Effector CD8-positive, alpha-beta T cell (primary cell): Measurements from ENCODE around the gene PLCB4.
"Not testable (repeated sequence)": the region's sequence is repeated elsewhere in the genome, so short reads cannot be mapped to it uniquely, and the experiment has no call there.

ENCODE experiments used
- DNase-seq: peaks from one replicate; lab custom pipeline; 2025; lab: John Stamatoyannopoulos, UW

The PLCB4 gene

DNA sequence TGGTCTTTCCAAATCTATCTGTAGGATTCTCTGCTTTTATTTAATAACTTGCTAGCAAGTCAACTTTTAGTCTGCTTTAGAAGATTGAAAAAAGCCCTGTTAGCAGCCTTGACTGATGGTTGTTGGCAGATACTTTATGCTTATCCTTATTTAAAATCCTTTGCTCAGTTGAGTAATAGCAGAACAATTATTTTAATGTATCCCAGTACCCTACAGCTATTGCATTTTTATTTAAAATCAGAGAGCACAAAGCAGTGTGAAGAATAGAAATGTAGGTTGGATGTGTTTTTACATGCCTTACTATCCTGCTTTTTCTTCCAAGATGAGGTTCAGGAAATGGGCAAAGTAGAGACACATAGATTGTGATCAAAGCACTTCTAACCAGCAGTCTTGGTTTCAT lies 298.4 kb downstream of the PLCB4 start:
- DNase-seq, result no peak

DNA sequence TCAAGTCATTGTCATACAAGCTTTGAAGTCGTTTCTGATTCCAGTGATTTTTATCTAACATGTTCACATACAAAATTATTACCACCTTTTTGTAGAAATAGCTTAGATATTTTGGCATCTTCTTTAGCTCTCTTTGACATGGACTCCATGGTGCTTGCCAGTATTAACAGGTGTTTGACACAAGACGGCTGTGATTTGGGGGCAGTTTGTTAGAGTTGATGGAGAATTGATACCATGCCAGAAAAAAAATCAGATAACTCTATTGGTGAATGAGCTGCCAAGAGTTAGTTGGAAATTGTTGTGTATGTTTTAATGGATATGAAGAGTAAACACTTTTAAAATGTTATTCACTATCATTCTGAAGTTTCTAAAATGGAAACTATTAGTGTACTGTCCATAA lies 298.9 kb downstream of the PLCB4 start:
- DNase-seq, result no peak

DNA sequence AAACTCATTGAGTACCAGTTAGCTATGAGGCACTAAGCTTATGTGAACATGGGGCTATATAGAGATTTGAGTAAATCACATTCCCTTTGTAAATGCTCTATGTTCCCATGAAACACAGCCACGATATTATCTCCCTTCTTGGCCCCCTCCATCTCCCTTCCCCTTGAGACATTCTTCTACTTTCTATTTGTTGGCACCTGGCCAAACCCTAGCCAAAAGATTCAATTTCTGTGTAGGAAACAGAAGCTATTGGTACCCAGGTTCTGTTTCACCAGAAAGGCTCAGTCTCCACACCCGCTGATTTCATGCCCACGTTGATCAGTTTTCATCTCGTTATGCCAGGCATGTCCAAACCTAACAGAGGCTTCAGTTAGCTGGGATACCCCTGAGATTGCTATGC lies 300.0 kb downstream of the PLCB4 start:
- no peak for DNase-seq

DNA sequence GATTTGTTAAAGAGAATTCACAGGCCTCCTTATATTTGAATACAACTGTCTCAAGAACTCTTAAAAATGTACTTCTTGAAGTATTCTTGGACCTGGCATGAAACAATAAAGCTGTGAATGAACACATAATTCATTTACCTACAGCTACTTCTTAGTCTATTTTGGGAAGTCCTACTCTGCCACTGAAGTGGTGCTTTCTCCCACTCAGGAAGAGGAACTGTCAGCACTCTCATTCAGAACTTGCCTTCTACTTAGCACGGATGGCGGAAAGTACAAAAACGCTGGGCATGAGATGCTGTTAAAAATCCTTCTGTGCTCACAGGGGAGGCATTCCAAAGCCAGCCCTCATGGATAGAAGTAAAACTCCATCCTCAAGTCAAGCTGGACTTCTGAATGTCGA lies 300.7 kb downstream of the PLCB4 start:
- DNase-seq, result no peak

DNA sequence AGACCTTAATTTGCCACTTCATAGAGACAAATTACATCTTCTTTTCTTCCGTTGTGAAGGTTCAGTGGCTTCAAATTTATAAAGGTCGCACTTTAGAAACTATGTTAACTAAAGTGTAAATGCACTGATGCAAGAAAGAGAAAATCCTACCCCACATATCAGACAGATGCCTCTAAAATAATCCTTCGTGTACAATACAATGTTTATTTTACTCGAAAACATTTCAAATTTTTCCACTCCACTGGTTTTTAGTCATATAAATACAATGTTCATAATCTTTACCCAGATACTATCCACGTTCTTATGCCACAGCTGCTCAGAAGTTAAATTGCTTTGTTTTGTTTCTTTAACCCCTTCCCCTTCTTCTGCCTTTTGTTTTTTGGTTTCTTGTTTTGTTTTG lies 305.2 kb downstream of the PLCB4 start:
- no peak for DNase-seq

DNA sequence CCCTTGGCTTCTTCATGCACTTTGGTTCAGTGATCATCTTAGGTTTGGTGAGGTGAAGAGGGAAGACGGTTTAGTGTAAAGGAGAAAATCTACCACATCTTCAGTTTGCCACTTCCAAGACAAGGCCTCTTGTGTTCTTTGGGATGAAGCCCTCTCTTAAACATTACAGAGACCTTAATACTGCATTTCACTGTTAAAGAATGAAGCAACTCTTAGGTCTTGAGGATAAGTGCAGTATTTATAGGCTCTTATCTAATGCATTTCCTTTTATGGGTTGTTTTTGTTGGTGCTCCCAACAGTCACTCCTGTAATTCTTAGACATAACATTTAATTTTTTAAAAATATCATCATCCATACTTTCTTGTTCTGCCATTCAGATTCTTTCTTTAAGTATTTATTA lies 305.6 kb downstream of the PLCB4 start:
- no peak for DNase-seq

DNA sequence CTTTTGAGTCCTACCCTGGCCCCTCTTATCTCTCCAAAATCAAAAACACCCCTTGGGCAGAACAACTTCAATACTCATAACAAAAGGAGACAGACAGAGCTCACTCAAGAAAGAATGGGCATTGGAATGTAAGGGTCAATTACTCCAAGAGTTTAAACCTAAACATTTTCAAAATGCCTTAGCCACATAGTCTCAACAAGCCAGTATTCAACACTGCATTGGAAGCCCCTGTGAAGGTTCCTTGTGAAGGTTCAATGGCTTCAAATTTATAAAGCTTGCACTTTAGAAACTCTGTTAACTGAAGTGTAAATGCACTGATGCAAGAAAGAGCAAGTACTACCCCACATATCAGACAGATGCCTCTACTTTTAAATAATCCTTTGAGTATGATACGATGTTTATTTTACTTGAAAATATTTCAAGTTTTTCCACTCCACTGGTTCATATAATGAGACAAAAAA lies 306.4 kb downstream of the PLCB4 start:
- no peak for DNase-seq

DNA sequence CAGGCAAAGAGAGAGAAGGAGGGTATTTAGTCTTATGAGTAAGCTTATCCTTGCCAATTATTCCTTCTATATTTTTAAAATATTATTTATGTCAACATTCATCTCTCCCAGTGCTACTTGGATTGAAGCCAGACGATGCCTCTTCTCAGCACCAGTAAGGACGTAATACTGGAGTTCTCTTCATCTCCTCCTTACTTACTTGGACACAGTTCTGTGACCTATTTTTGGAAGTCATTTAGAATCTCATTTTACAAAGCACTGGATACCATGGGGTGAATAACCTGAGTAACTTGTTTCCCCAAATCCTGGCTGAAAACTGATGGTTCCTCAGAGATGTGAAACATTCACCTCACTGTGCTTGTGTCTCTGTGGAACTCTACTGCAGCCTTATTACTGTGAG lies 308.1 kb downstream of the PLCB4 start:
- no peak for DNase-seq

DNA sequence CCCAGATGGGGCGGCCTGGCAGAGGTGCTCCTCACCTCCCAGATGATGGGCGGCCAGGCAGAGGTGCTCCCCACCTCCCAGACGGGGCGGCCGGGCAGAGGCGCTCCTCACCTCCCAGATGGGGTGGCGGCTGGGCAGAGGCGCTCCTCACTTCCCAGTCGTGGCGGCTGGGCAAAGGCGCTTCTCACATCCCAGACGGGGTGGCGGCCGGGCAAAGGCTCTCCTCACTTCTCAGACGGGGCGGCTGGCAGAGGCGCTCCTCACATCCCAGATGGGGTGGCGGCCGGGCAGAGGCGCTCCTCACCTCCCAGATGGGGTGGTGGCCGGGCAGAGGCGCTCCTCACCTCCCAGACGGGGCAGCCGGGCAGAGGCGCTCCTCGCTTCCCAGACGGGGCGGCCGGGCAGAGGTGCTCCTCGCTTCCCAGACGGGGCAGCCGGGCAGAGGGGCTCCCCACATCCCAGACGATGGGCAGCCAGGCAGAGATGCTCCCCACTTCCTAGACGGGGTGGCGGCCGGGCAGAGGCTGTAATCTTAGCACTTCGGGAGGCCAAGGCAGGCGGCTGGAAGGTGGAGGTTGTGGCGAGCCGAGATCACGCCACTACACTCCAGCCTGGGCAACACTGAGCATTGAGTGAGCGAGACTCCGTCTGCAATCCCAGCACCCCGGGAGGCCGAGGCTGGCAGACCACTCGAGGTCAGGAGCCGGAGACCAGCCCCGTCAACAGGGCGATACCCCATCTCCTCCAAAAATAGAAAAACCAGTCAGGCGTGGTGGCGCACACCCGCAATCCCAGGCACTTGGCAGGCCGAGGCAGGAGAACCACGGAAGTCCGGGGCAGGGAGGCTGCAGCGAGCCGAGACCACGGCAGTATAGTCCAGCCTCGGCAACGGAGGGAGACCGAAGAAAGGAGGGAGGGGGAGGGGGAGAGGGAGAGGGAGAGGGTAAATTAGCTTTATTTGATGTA lies 316.7 kb downstream of the PLCB4 start:
- not testable (repeated sequence) for DNase-seq

DNA sequence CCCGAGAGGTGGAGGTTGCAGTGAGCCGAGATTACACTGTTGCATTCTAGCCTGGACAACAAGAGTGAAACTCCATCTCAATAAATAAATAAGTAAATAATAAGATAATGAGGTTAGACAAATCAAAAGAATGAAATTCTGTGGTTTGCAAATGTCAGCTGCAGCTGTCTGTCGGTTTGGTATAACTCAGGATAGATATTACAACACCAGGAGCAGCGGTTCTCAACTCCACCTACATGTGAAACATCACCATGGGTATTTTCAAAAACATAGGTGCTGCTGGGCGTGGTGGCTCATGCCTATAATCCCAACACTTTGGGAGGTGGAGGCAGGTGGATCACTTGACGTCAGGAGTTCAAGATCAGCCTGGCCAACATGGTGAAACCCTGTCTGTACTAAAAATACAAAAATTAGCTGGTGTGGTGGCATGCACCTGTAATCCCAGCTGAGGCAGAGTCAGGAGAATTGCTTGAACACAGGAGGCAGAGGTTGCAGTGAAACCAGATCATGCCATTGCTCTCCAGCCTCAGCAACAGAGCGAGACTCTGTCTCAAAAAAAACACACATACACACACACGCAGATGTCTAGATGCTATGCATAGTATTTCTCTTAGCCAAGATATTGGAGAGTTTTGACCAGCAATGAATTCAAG lies 319.4 kb downstream of the PLCB4 start:
- no peak for DNase-seq

DNA sequence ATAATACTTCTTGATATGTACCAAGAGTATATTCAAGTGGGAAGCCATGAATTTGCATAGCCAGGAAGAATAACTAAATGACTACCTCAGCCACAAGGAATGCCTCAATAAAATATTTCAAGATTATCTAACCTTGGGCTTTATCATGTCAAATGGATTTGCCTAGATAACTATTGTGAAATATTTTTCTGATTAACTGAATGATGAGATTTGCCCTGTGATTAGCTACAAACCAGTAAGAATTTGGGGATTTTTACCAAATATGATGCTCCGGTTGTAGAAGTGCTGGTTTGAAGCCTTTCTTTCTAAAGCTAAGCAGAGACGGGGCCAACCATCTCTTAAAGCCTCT lies 319.9 kb downstream of the PLCB4 start:
- DNase-seq, result no peak

DNA sequence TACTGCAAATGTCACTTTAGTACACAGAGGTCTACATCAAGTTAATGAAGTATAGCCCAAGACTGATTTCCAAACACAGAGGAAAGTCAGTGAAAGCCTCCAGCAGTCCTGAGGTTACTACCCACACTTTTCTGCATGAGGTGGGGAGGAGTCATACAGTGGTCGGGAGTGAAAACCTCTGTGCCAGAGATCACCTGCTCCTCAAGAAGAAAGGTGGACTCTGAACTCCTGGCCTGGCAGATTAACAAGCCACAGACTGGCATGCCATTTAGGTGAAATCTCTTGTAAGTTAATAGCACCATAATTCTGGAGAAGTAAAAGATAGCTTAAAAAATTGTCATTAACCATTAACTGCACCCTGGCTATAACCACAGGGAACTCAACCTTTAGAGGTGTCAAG lies 320.5 kb downstream of the PLCB4 start:
- DNase-seq, result no peak

DNA sequence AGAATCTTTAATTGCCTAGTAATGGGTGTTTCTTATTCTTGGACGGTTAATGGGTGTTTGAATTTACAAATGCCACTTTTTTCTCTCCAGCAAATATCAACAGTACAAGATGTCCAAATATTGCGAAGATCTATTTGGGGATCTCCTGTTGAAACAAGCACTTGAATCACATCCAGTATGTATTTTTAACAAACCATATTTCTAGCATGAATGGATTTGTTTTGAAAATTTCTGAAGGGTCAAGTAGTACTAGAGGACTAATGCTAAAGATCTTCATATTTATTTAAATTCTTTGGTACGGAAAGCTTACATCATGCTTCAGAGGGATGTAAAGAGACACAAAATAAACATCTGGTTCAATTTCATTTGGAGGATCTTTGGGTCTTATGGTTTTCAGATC lies 321.6 kb downstream of the PLCB4 start:
- DNase-seq, result no peak

DNA sequence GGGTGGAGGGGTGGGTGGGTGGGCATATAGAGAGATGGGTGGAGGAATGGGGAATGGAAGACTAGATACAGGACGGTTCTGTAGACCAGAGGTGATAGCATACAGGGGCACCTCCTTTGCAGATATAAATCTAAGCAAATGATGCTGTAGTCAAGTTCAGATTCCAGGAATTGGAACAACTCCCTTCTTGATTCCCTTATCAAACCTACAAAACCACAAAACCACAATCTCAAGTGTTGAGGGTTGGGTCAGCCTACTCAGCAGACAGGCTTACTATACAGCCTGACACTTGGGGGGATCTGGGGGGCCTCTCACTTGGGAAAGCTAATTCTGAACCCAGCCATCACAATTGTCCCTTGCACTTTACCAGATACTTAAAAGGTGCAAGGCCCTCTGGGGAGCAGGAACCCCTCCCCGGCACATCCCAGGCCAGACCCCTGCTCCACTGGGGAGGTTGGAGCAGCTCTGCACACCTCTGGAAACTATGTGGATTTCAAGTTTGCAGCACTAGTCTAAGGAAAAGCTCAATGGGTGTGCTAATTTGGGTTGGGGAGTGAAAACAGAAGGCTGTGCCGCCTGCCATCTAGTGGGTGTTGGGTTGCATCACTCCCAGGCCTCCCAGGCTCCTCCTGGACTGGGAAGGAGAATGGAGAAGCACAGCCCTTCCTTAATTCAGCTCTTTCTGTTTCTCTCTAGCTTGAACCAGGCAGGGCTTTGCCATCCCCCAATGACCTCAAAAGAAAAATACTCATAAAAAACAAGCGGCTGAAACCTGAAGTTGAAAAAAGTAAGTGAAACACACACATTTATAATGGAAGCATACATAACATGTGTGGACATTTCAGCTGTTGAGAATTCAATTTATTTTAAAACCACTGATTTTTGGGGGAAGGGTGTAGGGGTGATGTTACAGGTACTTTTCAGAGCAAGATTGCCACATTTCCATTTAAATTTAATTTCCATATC lies 324.3 kb downstream of the PLCB4 start:
- no peak for DNase-seq

DNA sequence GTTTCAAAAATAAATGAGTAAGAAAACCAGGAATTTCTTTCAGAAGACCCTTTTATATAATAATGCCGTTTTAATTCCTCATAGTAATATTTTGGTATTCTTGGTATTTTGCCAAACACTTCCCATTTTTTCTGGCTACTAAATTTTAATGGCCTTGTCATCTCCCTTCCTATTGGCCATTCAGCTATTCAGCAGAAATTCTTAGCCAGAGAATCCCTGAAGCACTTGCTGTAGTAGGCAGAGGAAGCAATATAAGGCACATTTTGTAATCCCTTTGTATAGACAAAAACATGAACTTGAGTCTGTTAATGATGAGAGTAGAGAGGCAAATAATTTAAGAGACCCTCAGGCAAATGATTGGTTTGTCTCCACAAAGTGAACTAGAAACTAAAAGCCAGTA lies 327.1 kb downstream of the PLCB4 start:
- no peak for DNase-seq

DNA sequence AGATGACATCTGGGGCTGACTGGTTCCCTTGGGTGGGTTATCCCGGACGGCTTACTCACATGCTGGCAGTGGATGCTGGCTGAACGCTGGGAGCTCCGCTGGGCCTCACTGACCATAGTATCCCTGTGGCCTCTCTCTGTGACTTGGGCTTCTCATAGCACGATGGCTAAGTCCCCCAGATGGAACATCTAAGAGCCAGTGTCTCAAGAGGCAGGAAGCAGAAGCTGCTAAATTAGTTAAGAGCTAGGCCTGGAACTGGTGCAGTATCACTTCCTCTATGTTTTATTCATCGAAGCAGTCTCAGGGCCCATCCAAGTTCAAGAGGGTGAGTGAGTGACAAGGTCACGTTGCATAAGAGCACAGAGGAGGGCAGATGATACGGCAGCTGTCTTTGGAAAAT lies 329.0 kb downstream of the PLCB4 start:
- no peak for DNase-seq

DNA sequence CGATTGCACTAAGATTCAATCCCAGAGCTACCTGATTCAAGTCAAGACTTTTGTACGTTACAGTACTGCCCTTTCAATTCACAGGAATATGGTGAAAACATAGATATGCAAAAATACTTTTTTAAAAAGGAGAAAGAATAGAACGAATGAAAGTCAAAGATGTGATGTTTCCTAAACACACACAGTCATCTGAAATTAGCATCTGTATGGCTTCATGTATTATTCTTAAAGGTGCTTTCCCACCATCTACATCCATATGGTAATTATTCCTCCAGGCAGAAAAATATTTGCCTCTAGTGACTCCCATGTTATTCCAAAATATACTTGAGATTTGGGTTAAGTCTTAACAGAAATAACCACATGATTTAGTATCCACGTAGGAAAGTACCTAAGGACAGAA lies 330.0 kb downstream of the PLCB4 start:
- DNase-seq, result no peak

DNA sequence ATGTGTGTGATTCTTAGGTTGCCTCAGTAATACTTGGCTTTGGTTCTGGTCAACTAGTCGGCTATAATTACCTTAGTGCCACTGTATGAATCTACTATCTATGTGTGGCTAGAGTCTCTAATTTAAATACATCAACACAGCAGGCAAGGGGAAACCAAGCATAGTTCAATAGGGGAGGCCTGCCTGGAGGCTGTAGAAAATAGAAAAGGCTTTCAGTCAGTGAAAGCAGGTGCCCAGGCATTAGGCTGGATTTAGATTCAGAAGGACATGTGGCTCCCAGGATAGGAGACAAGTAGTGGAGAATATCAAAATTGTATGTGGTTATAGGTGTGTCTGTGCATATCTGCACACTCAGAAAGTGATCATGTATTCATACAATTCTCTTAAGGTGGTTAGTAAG lies 330.4 kb downstream of the PLCB4 start:
- DNase-seq, result no peak

DNA sequence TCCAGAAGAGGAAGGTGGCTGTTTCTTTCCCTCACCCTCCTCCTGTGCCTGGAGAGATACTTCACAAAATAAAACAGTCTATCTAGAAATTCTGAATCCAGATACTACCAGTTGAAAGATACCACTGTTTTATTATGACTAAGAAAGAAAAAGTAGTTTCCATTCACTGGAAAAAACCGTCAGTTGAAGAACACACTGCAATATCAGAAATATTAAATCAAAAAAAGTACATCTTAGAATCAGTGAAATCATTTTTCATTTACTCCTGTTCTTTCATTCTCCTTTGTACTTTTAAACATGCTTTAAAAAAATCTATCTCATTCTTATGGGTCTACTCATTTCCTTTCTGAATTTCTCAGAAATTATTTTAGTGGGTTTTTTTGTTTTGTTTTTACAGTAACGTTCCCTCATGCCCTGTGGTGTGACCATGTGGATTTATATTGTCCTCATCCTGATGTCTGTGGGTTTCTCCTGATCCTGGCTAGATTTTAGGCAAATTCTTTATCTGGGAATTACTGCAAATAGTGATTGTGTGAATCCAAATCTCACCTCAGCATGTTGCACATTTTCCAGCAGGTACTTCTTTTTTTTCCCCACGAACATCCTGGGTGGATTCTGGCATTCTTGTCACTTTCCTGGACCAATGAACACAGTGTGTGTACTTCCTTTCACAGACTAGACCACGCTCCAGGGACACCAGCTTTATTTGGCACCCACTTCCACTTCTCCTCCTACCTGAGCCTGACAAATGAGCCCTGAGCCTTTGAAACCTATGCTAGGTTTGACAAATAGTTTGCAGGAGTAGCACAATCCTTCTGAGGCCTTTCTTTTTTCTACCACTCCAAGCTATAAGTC lies 331.5 kb downstream of the PLCB4 start:
- DNase-seq, result no peak

DNA sequence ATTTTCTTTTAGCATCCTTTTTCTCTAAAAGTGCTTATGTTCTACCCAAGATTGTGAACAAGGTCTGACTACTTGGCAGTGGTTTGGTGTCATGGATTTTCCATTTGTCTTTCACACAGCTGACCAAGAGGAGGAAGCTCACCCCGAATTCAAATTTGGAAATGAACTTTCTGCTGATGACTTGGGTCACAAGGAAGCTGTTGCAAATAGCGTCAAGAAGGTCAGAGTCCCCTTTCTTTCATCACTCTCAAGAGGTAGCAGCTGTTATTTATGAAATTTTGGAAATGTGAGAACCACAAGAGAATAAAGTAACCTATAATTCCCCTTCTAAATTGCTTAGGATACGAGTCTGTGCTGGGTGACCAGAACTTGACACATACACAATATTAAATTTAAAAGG lies 332.5 kb downstream of the PLCB4 start:
- DNase-seq, result no peak

DNA sequence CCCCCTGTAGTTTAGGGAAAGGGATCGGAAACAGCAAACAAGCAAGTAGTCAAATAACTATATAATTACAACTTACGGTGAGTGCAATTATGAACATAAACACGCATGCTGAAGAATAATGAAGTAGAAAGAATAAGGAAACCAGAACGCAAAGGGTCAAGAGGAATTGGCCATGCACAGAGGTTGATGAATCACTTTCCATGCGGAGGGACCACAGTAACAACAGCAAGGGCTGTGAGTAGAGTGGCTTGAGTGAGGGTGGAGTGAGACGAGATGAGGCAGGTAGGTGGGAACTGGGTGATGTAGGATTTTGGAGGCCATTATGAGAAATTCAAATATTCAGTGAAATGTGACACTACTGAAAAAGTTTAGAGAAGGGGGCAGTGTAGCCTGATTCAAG lies 333.3 kb downstream of the PLCB4 start:
- no peak for DNase-seq
